GM10266 (cell line): ENCODE data around the gene MAST4.

Source experiments
- DNase-seq: peaks from one replicate; pipeline ENCODE4 v3.0.0; 2012; ENCODE audit errors: extremely low spot score
- TF ChIP-seq, protein P1 (sequence below): IDR thresholded peaks from 2 replicates; pipeline ENCODE4 v1.5.1; 2012; ENCODE audit warnings: mild to moderate bottlenecking, low read depth; ENCODE audit not compliant: control insufficient read depth, insufficient read depth; ENCODE audit errors: missing control alignments

MAST4 gene

GRCh38 chr5:66960369-66961137, 364.4 kb downstream of the MAST4 start:
- DNase-seq: no peak

GRCh38 chr5:66963559-66963971, 367.4 kb downstream of the MAST4 start:
- DNase-seq: no peak
- TF ChIP-seq, protein P1, sequence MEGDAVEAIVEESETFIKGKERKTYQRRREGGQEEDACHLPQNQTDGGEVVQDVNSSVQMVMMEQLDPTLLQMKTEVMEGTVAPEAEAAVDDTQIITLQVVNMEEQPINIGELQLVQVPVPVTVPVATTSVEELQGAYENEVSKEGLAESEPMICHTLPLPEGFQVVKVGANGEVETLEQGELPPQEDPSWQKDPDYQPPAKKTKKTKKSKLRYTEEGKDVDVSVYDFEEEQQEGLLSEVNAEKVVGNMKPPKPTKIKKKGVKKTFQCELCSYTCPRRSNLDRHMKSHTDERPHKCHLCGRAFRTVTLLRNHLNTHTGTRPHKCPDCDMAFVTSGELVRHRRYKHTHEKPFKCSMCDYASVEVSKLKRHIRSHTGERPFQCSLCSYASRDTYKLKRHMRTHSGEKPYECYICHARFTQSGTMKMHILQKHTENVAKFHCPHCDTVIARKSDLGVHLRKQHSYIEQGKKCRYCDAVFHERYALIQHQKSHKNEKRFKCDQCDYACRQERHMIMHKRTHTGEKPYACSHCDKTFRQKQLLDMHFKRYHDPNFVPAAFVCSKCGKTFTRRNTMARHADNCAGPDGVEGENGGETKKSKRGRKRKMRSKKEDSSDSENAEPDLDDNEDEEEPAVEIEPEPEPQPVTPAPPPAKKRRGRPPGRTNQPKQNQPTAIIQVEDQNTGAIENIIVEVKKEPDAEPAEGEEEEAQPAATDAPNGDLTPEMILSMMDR: no peak

More at GRCh38 chr5:66960369-66961137, 364.4 kb downstream of the MAST4 start:
- TF ChIP-seq, protein P1: no peak

GRCh38 chr5:66966439-66966838, 370.2 kb downstream of the MAST4 start:
- TF ChIP-seq, protein P1: no peak
- DNase-seq: no peak

- TF ChIP-seq, protein P1: no peak
- DNase-seq: no peak
Measured at GRCh38 chr5:66967102-66967501, 370.9 kb downstream of the MAST4 start.

DNA sequence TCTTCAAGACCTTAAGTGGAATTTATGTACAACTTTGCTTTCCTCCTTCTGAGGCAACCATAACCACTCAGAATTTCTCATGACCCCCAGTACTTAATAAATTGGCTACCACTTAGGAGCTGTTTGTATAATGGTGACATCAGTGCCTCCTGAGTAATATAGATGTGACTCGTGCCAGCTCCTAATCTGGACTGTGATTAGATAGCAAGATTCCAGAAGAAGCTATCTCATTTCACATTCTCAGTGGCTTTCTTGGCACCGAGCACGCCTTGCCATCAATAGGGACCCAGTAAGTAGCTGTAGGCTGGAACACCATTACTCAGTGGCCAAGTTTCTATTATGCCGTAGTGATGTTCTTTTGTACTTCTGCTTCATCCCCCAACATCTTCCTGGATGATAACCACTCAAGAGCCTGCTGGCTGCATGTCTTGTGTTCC, 371.7 kb downstream of the MAST4 start:
- TF ChIP-seq, protein P1: no peak
- no peak for DNase-seq

DNA sequence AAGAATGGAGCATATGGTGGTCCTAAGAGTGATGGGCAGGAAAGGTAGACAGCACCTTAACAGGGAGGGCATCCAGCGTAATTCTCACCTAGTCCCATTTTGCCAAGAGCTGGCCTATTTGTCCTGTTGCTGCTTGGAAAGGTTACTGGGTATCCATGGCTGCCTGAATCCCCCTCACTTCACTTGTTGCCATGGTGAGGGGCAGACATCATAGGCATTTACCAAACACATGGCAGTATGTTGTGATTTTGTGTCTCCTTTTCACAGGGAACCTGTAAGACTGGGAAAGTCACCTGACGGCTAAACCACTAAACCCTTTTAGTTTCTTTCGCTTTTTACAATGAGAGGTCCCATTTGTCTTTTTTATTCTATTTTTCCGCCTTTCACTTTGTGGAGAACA, 373.3 kb downstream of the MAST4 start:
- DNase-seq: no peak
- TF ChIP-seq, protein P1: no peak

GRCh38 chr5:66969963-66970362, 373.8 kb downstream of the MAST4 start:
- TF ChIP-seq, protein P1: no peak
- no peak for DNase-seq
